OCI-M1 (cell line): ENCODE data around the gene CPNE9.

Experiments
- DNase-seq: peaks from one replicate; lab custom pipeline; 2025; lab: John Stamatoyannopoulos, UW

Gene CPNE9

GRCh38 chr3:9778143-9779074 is 74.8 kb downstream of the CPNE9 start:
- DNase-seq = peak; percentile 48

- DNase-seq = peak; percentile 44
Measured at GRCh38 chr3:9779075-9779593, 75.5 kb downstream of the CPNE9 start.
